H1 (cell line): Measurements from ENCODE around the gene FRMD4A. TPM values are rescaled to one million over a fixed set of nuclear protein-coding genes. Genes with fewer than 3 reads are reported as not detected.

ENCODE experiments used
- EP300 ChIP-seq, 2 experiments: IDR thresholded peaks; 1 replicate in 1 of 2; 2 replicates in 1 of 2; pipeline ENCODE4 v1.6.1; 2011 to 2012; ENCODE audit warnings: low read depth in 2 of 2, low read length in 2 of 2, mild to moderate bottlenecking in 2 of 2, borderline replicate concordance in 1 of 2, inconsistent platforms in 1 of 2, moderate library complexity in 1 of 2
- polyA plus RNA-seq, 7 experiments: library from polyadenylated mRNA; depleted of rRNA in 3 of 7; stranded (reverse) in 5 of 7; unstranded in 2 of 7; fragments of >200 nt in 5 of 7; fragments of 200-250 nt in 2 of 7; gene quantifications; 1 replicate in 5 of 7; 2 replicates in 1 of 7; 4 replicates in 1 of 7; pipeline versions ENCODE4 v1.2.1 to v1.2.3, GENCODE V29; 2011 to 2013; ENCODE audit warnings: missing spikeins in 2 of 7, mixed read lengths in 2 of 7
- total RNA-seq: library from RNA; stranded (reverse); fragmentation: NEBNext Ultra II Directional; extraction: Animal tissue kit (Norgen Biotek cat#: 25700); gene quantifications from 2 replicates; pipeline ENCODE4 v1.2.1, GENCODE V29; 2021

FRMD4A gene
- total and polyA plus RNA-seq, 2 of the 8 experiments (the other 6 are each of a cell fraction or from before 2014, with no cell fraction given): 38.6 to 39.6 TPM

- no peak for TF ChIP-seq EP300 (IDR thresholded peaks at IDR 0.05; ENCODE audit: borderline replicate concordance in 1 of 2, low read depth in 2 of 2, low read length in 2 of 2)
These were observed 207.6 kb downstream of the FRMD4A start (continued) for GRCh38 chr10:14123139-14123538.
